ENCODE measurements around the gene ARHGAP27. TPM values are rescaled to one million over a fixed set of nuclear protein-coding genes. Genes with fewer than 3 reads are reported as not detected.

The ARHGAP27 gene
- total RNA-seq, 1 donor from 2014 or later: 3.5 TPM

- DNase-seq: no peak
- H3K9me3 Mint-ChIP-seq (ENCODE audit: unreplicated experiment): peaks cover 3% of the 10 kb centered on the region
- peaks cover 10% of the 10 kb centered on the region for H3K27me3 Mint-ChIP-seq (ENCODE audit: unreplicated experiment)
- TF ChIP-seq CTCF (IDR thresholded peaks at IDR 0.05; ENCODE audit: partially characterized antibody, unreplicated experiment): no peak
- H3K4me3 Mint-ChIP-seq (ENCODE audit: unreplicated experiment): no peak overlapping the region
- H3K36me3 Mint-ChIP-seq (ENCODE audit: unreplicated experiment): peaks cover 4% of the 10 kb centered on the region
- no peak overlapping the region for H3K27ac Mint-ChIP-seq (ENCODE audit: unreplicated experiment)
- H3K4me1 Mint-ChIP-seq (ENCODE audit: low read depth, unreplicated experiment): no peaks in the 10 kb centered on the region
These were observed 43.9 kb downstream of the ARHGAP27 start for GRCh38 chr17:45388604-45389325.

GRCh38 chr17:45387739-45388138 lies 44.9 kb downstream of the ARHGAP27 start:
- Mint-ChIP-seq H3K36me3 (ENCODE audit: unreplicated experiment) (peaks cover 4% of the 10 kb centered on the region), H3K9me3 (ENCODE audit: unreplicated experiment) (peaks cover 3% of the 10 kb centered on the region), H3K4me1 (ENCODE audit: low read depth, unreplicated experiment) (no peaks in the 10 kb centered on the region), H3K27ac (ENCODE audit: unreplicated experiment) (peak overlapping the region; percentile 60), H3K27me3 (ENCODE audit: unreplicated experiment) (peaks cover 10% of the 10 kb centered on the region), H3K4me3 (ENCODE audit: unreplicated experiment) (no peak overlapping the region)
- DNase-seq: no peak
- no peak for TF ChIP-seq CTCF (IDR thresholded peaks at IDR 0.05; ENCODE audit: partially characterized antibody, unreplicated experiment)

- no peak overlapping the region for H3K27ac Mint-ChIP-seq (ENCODE audit: unreplicated experiment)
- TF ChIP-seq CTCF (IDR thresholded peaks at IDR 0.05; ENCODE audit: partially characterized antibody, unreplicated experiment): no peak
- H3K9me3 Mint-ChIP-seq (ENCODE audit: unreplicated experiment): peaks cover 2% of the 10 kb centered on the region
- H3K4me1 Mint-ChIP-seq (ENCODE audit: low read depth, unreplicated experiment): no peaks in the 10 kb centered on the region
- DNase-seq: no peak
- peaks cover 4% of the 10 kb centered on the region for H3K36me3 Mint-ChIP-seq (ENCODE audit: unreplicated experiment)
- peaks cover 10% of the 10 kb centered on the region for H3K27me3 Mint-ChIP-seq (ENCODE audit: unreplicated experiment)
- no peak overlapping the region for H3K4me3 Mint-ChIP-seq (ENCODE audit: unreplicated experiment)
These were observed 46.5 kb downstream of the ARHGAP27 start for GRCh38 chr17:45386178-45386577.

- Mint-ChIP-seq H3K4me3 (ENCODE audit: unreplicated experiment) (no peak overlapping the region), H3K27ac (ENCODE audit: unreplicated experiment) (no peak overlapping the region), H3K36me3 (ENCODE audit: unreplicated experiment) (peaks cover 4% of the 10 kb centered on the region), H3K9me3 (ENCODE audit: unreplicated experiment) (no peaks in the 10 kb centered on the region), H3K27me3 (ENCODE audit: unreplicated experiment) (peaks cover 10% of the 10 kb centered on the region), H3K4me1 (ENCODE audit: low read depth, unreplicated experiment) (no peaks in the 10 kb centered on the region)
- DNase-seq: peak; percentile 93
- peak; percentile 96 for TF ChIP-seq CTCF (IDR thresholded peaks at IDR 0.05; ENCODE audit: partially characterized antibody, unreplicated experiment)
These were observed 47.2 kb downstream of the ARHGAP27 start for GRCh38 chr17:45385331-45385997.

GRCh38 chr17:45384789-45385262 lies 47.8 kb downstream of the ARHGAP27 start:
- no peak for DNase-seq
- peaks cover 10% of the 10 kb centered on the region for H3K27me3 Mint-ChIP-seq (ENCODE audit: unreplicated experiment)
- H3K4me3 Mint-ChIP-seq (ENCODE audit: unreplicated experiment): no peak overlapping the region
- no peaks in the 10 kb centered on the region for H3K9me3 Mint-ChIP-seq (ENCODE audit: unreplicated experiment)
- no peak for TF ChIP-seq CTCF (IDR thresholded peaks at IDR 0.05; ENCODE audit: partially characterized antibody, unreplicated experiment)
- H3K27ac Mint-ChIP-seq (ENCODE audit: unreplicated experiment): peak overlapping the region; percentile 31
- peaks cover 4% of the 10 kb centered on the region for H3K36me3 Mint-ChIP-seq (ENCODE audit: unreplicated experiment)
- no peaks in the 10 kb centered on the region for H3K4me1 Mint-ChIP-seq (ENCODE audit: low read depth, unreplicated experiment)
